Activated CD4-positive, alpha-beta memory T cell treated with anti-CD3 and anti-CD28 coated beads for 36 hours (primary cell): ENCODE results near the gene AHSA1. TPM values are rescaled to one million over a fixed set of nuclear protein-coding genes. Genes with fewer than 3 reads are reported as not detected.
"Not testable (repeated sequence)": the region's sequence is repeated elsewhere in the genome, so short reads cannot be mapped to it uniquely, and the experiment has no call there.

ENCODE experiments used
- CTCF ChIA-PET: fragments of 350-600 bp; sonication (Branson Sonifier 250); formaldehyde crosslinking; loops from one replicate; lab custom pipeline; 2021; ENCODE audit warnings: antibody characterized with exemption, inconsistent platforms; lab: Charles Lee
- POLR2A ChIA-PET: fragments of 350-600 bp; sonication (Branson Sonifier 250); formaldehyde crosslinking; loops from one replicate; lab custom pipeline; 2021; ENCODE audit warnings: antibody characterized with exemption; lab: Charles Lee
- DNase-seq: peaks from one replicate; pipeline ENCODE4 v3.0.0-alpha.2; 2020
- H3K27ac Mint-ChIP-seq: one replicate; pipeline ENCODE4 v1.8.0; 2021; ENCODE audit warnings: mixed read lengths
- H3K27me3 Mint-ChIP-seq: one replicate; pipeline ENCODE4 v1.8.0; 2021; ENCODE audit warnings: mixed read lengths
- H3K36me3 Mint-ChIP-seq: one replicate; pipeline ENCODE4 v1.8.0; 2021; ENCODE audit warnings: mixed read lengths
- H3K4me1 Mint-ChIP-seq: one replicate; pipeline ENCODE4 v1.8.0; 2021; ENCODE audit warnings: low read depth, mixed read lengths
- H3K4me3 Mint-ChIP-seq: one replicate; pipeline ENCODE4 v1.8.0; 2021; ENCODE audit warnings: mild to moderate bottlenecking, mixed read lengths
- H3K9me3 Mint-ChIP-seq: one replicate; pipeline ENCODE4 v1.8.0; 2021; ENCODE audit warnings: mixed read lengths
- intact Hi-C: fragments of 100-400 bp; cut with micrococcal nuclease; formaldehyde crosslinking; loops from one replicate; pipeline ENCODE4 v1.15.1; 2023
- total RNA-seq, 2 experiments: library from RNA; stranded (reverse); gene quantifications; one replicate each; pipeline ENCODE4 v1.2.3, GENCODE V29; 2021

AHSA1 gene
- total RNA-seq: 100 to 1,000 TPM; 253 to 269 TPM

- Mint-ChIP-seq H3K9me3 (no peaks in the 10 kb centered on the region), H3K4me3 (peak within 1 kb of the TSS; percentile 100), H3K27ac (peak within 1 kb of the TSS; percentile 98), H3K4me1 (peaks cover 35% of the 10 kb centered on the region), H3K27me3 (no peaks in the 10 kb centered on the region), H3K36me3 (peaks cover 37% of the 10 kb centered on the region)
- intact Hi-C loops: loop anchor here (1.0 to 10.0 kb wide), 16 partner anchors 80 to 693 kb away; partner anchors contain the start of genes ADCK1, ALKBH1, ANGEL1 and CIPC
- DNase-seq: peak; percentile 97
- ChIA-PET POLR2A (interaction anchor here (1.0 to 1.9 kb wide), 3 partner anchors 81 to 154 kb away, joined by 3 to 10 read pairs (median 5); partner anchors contain the start of genes SAMD15 and TMED8), CTCF (interaction anchor here (0.6 to 2.5 kb wide), 7 partner anchors 81 to 305 kb away, joined by 3 to 10 read pairs (median 6); partner anchors contain the start of genes SAMD15 and TMED8)
Measured at GRCh38 chr14:77457522-77458248, at the start of gene AHSA1, which contains the start of gene VIPAS39. Gene AHSA1 (plus strand): TSS chr14:77458093. CDS start chr14:77458190, 97 bp downstream. Gene VIPAS39 (minus strand): TSS chr14:77457601. CDS start chr14:77454102, 3,499 bp downstream.

DNA sequence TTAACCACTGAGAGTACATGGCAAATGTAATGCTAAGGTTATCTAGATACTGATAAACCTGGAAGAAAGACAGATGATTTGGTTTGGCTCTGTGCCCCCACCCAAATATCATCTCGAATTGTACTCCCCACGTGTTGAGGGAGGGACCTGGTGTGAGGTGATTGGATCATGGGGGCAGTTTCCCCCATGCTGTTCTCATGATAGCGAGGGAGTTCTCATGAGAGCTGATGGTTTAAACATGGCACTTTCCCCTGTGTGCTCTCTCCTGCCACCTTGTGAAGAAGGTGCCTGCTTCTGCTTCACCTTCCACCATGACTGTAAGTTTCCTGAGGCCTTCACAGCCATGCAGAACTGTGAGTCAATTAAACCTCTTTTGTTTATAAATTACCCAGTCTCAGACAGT lies 48.8 kb upstream of the AHSA1 start:
- CTCF ChIA-PET: no interaction called here
- H3K36me3 Mint-ChIP-seq: no peaks in the 10 kb centered on the region
- no peaks in the 10 kb centered on the region for H3K27me3 Mint-ChIP-seq
- peak; percentile 13 for DNase-seq
- no peak overlapping the region for H3K4me3 Mint-ChIP-seq
- no peaks in the 10 kb centered on the region for H3K4me1 Mint-ChIP-seq
- POLR2A ChIA-PET: no interaction called here
- intact Hi-C loops: no loop called here
- no peak overlapping the region for H3K27ac Mint-ChIP-seq
- no peaks in the 10 kb centered on the region for H3K9me3 Mint-ChIP-seq

DNA sequence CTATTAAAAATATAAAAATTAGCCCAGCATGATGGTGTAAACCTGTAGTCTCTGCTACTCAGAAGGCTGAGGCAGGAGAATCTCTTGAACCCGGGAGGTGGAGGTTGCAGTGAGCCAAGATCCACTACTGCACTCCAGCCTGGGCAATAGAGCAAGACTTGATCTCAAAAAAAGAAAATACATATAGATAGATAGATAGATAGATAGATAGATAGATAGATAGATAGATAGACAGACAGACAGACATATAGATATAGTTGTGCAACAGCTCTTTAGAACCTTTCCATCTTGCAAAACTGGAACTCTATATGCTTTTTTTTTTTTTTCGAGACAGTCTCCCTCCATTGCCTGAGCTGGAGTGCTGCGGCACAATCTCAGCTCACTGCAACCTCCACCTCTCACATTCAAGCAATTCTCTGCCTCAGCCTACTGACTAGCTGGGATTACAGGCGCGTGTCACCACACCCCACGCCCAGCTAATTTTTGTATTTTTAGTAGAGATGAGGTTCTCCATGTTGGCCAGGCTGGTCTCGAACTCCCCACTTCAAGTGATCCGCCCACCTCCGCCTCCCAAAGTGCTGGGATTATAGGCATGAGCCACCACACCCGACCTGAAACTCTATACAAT lies 42.4 kb upstream of the AHSA1 start:
- H3K36me3 Mint-ChIP-seq, H3K4me3 Mint-ChIP-seq, intact Hi-C loops, POLR2A ChIA-PET, H3K4me1 Mint-ChIP-seq, CTCF ChIA-PET, H3K27ac Mint-ChIP-seq, H3K27me3 Mint-ChIP-seq, DNase-seq: not testable (repeated sequence)
- H3K9me3 Mint-ChIP-seq: peaks cover 20% of the 10 kb centered on the region

- H3K36me3 Mint-ChIP-seq, CTCF ChIA-PET, H3K27me3 Mint-ChIP-seq, H3K27ac Mint-ChIP-seq, POLR2A ChIA-PET, H3K4me3 Mint-ChIP-seq, DNase-seq, intact Hi-C loops, H3K4me1 Mint-ChIP-seq: not testable (repeated sequence)
- H3K9me3 Mint-ChIP-seq: peaks cover 23% of the 10 kb centered on the region
Measured at GRCh38 chr14:77416098-77416497, 41.8 kb upstream of the AHSA1 start.

DNA sequence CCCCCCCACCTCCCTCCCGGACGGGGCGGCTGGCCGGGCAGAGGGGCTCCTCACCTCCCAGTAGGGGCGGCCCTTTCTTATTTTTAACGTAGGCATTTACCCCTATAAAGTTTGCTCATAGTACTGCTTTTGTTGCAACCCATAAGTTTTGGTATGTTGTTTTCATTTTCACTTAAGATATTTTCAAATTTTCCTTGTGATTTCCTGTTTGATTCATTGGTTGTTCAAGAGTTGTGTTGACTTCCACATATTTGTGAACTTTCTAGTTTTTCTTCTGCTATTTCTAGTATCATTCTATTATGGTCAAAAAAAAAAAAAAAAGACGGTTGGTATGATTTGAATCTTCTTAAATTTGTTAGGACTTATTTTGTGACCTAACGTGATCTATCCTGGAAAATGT lies 41.1 kb upstream of the AHSA1 start:
- CTCF ChIA-PET: no interaction called here
- H3K27me3 Mint-ChIP-seq: no peaks in the 10 kb centered on the region
- H3K36me3 Mint-ChIP-seq: peaks cover 14% of the 10 kb centered on the region
- no peaks in the 10 kb centered on the region for H3K4me1 Mint-ChIP-seq
- H3K27ac Mint-ChIP-seq: no peak overlapping the region
- no peak overlapping the region for H3K4me3 Mint-ChIP-seq
- POLR2A ChIA-PET: no interaction called here
- peaks cover 31% of the 10 kb centered on the region for H3K9me3 Mint-ChIP-seq
- DNase-seq: no peak
- intact Hi-C loops: no loop called here

DNA sequence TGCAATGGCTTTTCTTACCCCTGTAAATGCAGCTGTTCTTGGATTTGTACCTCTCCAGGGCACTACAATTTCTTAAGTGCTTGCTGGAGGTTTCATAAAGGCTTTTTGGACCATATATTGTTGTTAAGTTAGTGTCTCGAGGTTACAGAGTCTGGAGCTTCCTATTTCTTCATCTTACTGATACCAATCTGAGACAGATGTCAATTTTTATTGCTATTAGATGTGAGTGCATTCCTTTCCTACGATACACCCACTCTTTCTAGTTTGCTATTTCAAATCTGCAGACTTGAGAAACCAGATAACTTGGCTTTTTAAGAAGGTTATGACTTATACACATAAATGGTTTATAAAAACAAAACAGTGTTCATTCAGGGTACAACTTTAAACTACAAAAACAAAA lies 36.7 kb upstream of the AHSA1 start:
- DNase-seq: no peak
- Mint-ChIP-seq H3K4me3 (no peak overlapping the region), H3K4me1 (no peaks in the 10 kb centered on the region), H3K9me3 (peaks cover 31% of the 10 kb centered on the region), H3K27me3 (no peaks in the 10 kb centered on the region), H3K36me3 (peaks cover 51% of the 10 kb centered on the region), H3K27ac (no peak overlapping the region)
- POLR2A ChIA-PET: no interaction called here
- CTCF ChIA-PET: interaction anchor here (1.0 kb wide), 1 partner anchor 15 kb away, joined by 3 read pairs; no protein-coding TSS in a partner anchor
- intact Hi-C loops: no loop called here

- no peak within 1 kb of the TSS for H3K4me3 Mint-ChIP-seq
- DNase-seq: no peak
- intact Hi-C loops: no loop called here
- no peaks in the 10 kb centered on the region for H3K27me3 Mint-ChIP-seq
- H3K36me3 Mint-ChIP-seq: peaks cover 73% of the 10 kb centered on the region
- no peaks in the 10 kb centered on the region for H3K4me1 Mint-ChIP-seq
- CTCF ChIA-PET: no interaction called here
- peaks cover 25% of the 10 kb centered on the region for H3K9me3 Mint-ChIP-seq
- no peak within 1 kb of the TSS for H3K27ac Mint-ChIP-seq
- POLR2A ChIA-PET: no interaction called here
Measured at GRCh38 chr14:77423423-77423822, 34.5 kb upstream of the AHSA1 start, which contains the start of gene NOXRED1. Gene NOXRED1 (minus strand): TSS chr14:77423523. CDS start chr14:77422889, 634 bp downstream.

DNA sequence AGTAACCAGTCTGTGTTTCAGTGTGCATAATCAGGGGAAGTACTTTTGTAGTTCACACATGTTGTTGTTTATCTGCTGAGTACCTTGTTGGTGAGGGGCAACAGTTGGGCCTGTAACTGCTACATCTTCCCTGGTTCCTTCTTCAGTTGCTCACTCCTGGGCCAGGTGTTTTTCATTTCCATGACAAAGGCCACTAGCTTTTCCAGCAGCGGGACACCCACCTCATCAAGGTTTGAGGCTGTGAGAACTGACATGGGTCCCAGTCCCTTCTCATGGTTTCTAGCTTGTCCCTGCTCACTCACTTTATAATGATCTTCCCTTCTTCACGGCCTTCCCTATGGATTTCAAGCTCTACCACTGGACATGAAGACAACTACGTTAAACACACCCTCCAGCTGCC lies 33.0 kb upstream of the AHSA1 start:
- intact Hi-C loops: no loop called here
- DNase-seq: no peak
- H3K4me3 Mint-ChIP-seq: no peak overlapping the region
- CTCF ChIA-PET: no interaction called here
- H3K27me3 Mint-ChIP-seq: no peaks in the 10 kb centered on the region
- no peaks in the 10 kb centered on the region for H3K4me1 Mint-ChIP-seq
- peaks cover 16% of the 10 kb centered on the region for H3K9me3 Mint-ChIP-seq
- POLR2A ChIA-PET: no interaction called here
- H3K27ac Mint-ChIP-seq: no peak overlapping the region
- peaks cover 82% of the 10 kb centered on the region for H3K36me3 Mint-ChIP-seq

GRCh38 chr14:77426396-77426795 lies 31.5 kb upstream of the AHSA1 start:
- CTCF ChIA-PET: no interaction called here
- no peak overlapping the region for H3K4me3 Mint-ChIP-seq
- intact Hi-C loops: no loop called here
- H3K36me3 Mint-ChIP-seq: peaks cover 82% of the 10 kb centered on the region
- H3K27me3 Mint-ChIP-seq: no peaks in the 10 kb centered on the region
- H3K27ac Mint-ChIP-seq: no peak overlapping the region
- no peak for DNase-seq
- no peaks in the 10 kb centered on the region for H3K4me1 Mint-ChIP-seq
- POLR2A ChIA-PET: no interaction called here
- H3K9me3 Mint-ChIP-seq: peaks cover 4% of the 10 kb centered on the region

GRCh38 chr14:77436042-77436441 lies 21.9 kb upstream of the AHSA1 start:
- no peaks in the 10 kb centered on the region for H3K9me3 Mint-ChIP-seq
- no peaks in the 10 kb centered on the region for H3K27me3 Mint-ChIP-seq
- no peak overlapping the region for H3K27ac Mint-ChIP-seq
- ChIA-PET POLR2A (no interaction called here), CTCF (interaction anchor here (0.8 kb wide), 1 partner anchor 15 kb away, joined by 3 read pairs; no protein-coding TSS in a partner anchor)
- intact Hi-C loops: no loop called here
- peaks cover 31% of the 10 kb centered on the region for H3K36me3 Mint-ChIP-seq
- DNase-seq: no peak
- no peaks in the 10 kb centered on the region for H3K4me1 Mint-ChIP-seq
- no peak overlapping the region for H3K4me3 Mint-ChIP-seq

DNA sequence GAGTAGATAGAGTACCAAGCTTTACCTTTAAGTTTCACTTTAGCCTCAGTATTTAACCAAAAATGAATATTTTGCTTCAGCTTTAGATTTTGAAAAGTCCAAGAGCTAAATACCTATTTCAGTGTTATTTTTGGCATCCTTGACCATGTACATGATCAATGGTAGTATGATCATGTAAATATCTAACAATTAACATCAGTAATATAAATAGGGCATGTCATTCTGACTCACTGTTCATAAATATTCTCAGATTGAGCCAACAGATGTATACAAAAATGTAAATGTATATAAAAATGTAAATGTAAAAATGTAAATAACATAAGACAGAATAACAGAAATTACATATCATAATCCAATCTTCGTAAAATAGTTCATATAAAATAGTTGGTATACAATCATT lies 19.3 kb upstream of the AHSA1 start:
- ChIA-PET CTCF (interaction anchor here (1.3 to 2.5 kb wide), 2 partner anchors 61 to 123 kb away, joined by 3 to 7 read pairs; partner anchors contain the start of genes SAMD15 and TMED8), POLR2A (no interaction called here)
- peaks cover 42% of the 10 kb centered on the region for H3K36me3 Mint-ChIP-seq
- DNase-seq: no peak
- H3K4me3 Mint-ChIP-seq: no peak overlapping the region
- H3K4me1 Mint-ChIP-seq: no peaks in the 10 kb centered on the region
- intact Hi-C loops: no loop called here
- no peaks in the 10 kb centered on the region for H3K9me3 Mint-ChIP-seq
- no peak overlapping the region for H3K27ac Mint-ChIP-seq
- H3K27me3 Mint-ChIP-seq: no peaks in the 10 kb centered on the region

DNA sequence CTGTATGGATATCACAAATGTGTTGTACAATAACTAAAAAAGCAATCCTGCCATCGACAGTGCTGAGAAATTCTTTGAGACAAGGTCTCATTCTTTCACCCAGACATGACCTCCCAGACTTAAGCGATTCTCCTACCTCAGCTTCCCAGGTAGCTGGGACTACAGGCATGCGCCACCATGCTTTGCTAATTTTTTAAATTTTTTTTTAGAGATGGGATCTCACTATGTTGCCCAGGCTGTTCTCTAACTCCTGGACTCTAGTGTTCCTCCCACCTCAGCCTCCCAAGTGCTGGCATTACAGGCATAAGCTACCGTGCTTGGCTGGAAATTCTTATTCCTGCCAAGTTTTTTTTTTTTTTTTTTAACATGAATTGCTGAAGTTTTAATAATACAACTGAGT lies 18.0 kb upstream of the AHSA1 start:
- DNase-seq: no peak
- Mint-ChIP-seq H3K36me3 (peaks cover 39% of the 10 kb centered on the region), H3K27ac (no peak overlapping the region), H3K4me3 (no peak overlapping the region), H3K4me1 (no peaks in the 10 kb centered on the region), H3K27me3 (no peaks in the 10 kb centered on the region), H3K9me3 (no peaks in the 10 kb centered on the region)
- intact Hi-C loops: no loop called here
- ChIA-PET POLR2A (no interaction called here), CTCF (no interaction called here)
